ENCODE results near the gene TMCC2.

The TMCC2 gene

DNA sequence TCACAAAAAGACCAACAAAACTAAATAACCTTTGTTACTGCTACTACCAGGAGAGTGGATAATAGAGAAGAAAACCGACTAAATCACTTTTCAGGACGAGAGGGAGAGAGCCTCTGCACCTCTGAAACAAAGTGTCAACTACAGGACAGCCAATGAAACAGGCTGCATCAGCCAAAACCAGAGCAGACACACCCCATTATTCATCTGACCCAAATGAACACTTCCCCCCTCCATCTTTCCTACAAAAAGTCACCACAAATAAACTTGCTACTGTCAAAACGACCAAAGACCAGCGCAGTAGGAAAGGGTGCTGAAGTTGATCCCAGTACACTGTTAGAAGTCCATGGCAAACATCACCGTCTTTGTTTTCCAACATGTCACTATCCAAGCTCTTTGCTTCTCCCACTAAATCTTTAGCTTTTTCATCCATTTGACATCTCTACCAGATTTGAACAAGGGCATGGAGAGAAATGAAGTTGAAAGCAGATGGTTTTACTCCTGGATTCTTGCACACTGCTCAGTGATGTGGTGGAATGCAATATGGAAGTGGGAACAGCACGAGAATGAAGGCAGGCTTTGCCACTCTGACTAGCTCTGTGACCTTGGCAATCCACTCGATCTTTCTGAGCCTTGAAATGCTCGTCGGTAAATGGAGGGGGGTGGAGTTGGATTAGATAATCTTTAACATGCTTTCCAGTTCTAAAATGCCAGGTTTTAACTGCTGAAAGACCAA lies 36.7 kb upstream of the TMCC2 start:
- TF ChIP-seq POLR2AphosphoS5 (IDR thresholded peaks at IDR 0.05; ENCODE audit: low read depth, low read length) (no peak), FOXP2 (optimal IDR thresholded peaks at IDR 0.05; ENCODE audit: borderline replicate concordance, extremely low read depth, extremely low read length, insufficient read depth) (no peak), SIN3A (IDR thresholded peaks at IDR 0.05; ENCODE audit: borderline replicate concordance, insufficient read depth, low read length) (no peak), TAF1 (IDR thresholded peaks at IDR 0.05; ENCODE audit: borderline replicate concordance, insufficient read depth, low read length) (no peak)
- TF ChIP-seq, protein P1, sequence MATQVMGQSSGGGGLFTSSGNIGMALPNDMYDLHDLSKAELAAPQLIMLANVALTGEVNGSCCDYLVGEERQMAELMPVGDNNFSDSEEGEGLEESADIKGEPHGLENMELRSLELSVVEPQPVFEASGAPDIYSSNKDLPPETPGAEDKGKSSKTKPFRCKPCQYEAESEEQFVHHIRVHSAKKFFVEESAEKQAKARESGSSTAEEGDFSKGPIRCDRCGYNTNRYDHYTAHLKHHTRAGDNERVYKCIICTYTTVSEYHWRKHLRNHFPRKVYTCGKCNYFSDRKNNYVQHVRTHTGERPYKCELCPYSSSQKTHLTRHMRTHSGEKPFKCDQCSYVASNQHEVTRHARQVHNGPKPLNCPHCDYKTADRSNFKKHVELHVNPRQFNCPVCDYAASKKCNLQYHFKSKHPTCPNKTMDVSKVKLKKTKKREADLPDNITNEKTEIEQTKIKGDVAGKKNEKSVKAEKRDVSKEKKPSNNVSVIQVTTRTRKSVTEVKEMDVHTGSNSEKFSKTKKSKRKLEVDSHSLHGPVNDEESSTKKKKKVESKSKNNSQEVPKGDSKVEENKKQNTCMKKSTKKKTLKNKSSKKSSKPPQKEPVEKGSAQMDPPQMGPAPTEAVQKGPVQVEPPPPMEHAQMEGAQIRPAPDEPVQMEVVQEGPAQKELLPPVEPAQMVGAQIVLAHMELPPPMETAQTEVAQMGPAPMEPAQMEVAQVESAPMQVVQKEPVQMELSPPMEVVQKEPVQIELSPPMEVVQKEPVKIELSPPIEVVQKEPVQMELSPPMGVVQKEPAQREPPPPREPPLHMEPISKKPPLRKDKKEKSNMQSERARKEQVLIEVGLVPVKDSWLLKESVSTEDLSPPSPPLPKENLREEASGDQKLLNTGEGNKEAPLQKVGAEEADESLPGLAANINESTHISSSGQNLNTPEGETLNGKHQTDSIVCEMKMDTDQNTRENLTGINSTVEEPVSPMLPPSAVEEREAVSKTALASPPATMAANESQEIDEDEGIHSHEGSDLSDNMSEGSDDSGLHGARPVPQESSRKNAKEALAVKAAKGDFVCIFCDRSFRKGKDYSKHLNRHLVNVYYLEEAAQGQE (IDR thresholded peaks at IDR 0.05; ENCODE audit: insufficient read depth in 1 of 2, low read depth in 2 of 2, low read length in 2 of 2), result no peak

DNA sequence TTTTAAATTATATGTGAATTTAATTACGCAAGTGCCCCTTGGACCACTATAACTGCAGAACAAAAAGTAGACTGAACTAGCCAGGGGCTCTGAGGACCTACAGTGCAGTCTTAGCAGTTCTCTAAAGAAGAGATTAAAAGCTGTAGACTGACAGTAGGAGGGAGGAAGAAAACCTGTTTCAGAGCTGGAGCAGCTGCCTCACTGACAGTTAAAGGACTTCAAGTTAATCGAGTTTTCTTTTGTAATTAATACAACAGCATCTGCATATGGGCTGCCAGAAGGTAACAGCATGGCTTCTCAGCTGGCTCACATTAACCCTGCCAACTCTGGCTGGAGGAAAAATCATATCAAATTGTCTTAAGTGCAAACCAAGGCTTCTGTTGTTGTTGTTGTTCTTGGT lies 36.1 kb upstream of the TMCC2 start:
- TF ChIP-seq POLR2AphosphoS5 (IDR thresholded peaks at IDR 0.05; ENCODE audit: low read depth, low read length), result no peak
- TF ChIP-seq TAF1 (IDR thresholded peaks at IDR 0.05; ENCODE audit: borderline replicate concordance, insufficient read depth, low read length), result no peak
- TF ChIP-seq, protein P1 (IDR thresholded peaks at IDR 0.05; ENCODE audit: insufficient read depth in 1 of 2, low read depth in 2 of 2, low read length in 2 of 2), result no peak
- TF ChIP-seq SIN3A (IDR thresholded peaks at IDR 0.05; ENCODE audit: borderline replicate concordance, insufficient read depth, low read length), result no peak
- TF ChIP-seq FOXP2 (optimal IDR thresholded peaks at IDR 0.05; ENCODE audit: borderline replicate concordance, extremely low read depth, extremely low read length, insufficient read depth), result no peak

DNA sequence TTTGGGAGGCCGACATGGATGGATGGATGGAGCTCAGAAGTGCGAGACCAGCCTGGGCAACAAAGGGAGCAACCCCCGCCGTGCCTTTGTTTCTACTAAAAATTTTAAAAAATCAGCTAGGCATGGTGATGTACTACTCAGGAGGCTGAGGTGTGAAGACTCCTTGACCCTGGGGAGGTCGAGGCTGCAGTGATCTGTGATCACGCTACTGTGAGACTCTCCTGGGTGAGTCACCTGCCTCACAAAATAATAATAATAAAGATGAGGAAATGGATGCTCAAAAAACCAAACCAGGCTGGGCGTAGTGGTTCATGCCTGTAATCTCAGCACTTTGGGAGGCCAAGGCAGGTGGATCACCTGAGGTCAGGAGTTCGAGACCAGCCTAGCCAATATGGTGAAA lies 35.5 kb upstream of the TMCC2 start:
- TF ChIP-seq SIN3A (IDR thresholded peaks at IDR 0.05; ENCODE audit: borderline replicate concordance, insufficient read depth, low read length) (no peak), POLR2AphosphoS5 (IDR thresholded peaks at IDR 0.05; ENCODE audit: low read depth, low read length) (no peak), FOXP2 (optimal IDR thresholded peaks at IDR 0.05; ENCODE audit: borderline replicate concordance, extremely low read depth, extremely low read length, insufficient read depth) (no peak)
- TF ChIP-seq, protein P1 (IDR thresholded peaks at IDR 0.05; ENCODE audit: insufficient read depth in 1 of 2, low read depth in 2 of 2, low read length in 2 of 2), result no peak

DNA sequence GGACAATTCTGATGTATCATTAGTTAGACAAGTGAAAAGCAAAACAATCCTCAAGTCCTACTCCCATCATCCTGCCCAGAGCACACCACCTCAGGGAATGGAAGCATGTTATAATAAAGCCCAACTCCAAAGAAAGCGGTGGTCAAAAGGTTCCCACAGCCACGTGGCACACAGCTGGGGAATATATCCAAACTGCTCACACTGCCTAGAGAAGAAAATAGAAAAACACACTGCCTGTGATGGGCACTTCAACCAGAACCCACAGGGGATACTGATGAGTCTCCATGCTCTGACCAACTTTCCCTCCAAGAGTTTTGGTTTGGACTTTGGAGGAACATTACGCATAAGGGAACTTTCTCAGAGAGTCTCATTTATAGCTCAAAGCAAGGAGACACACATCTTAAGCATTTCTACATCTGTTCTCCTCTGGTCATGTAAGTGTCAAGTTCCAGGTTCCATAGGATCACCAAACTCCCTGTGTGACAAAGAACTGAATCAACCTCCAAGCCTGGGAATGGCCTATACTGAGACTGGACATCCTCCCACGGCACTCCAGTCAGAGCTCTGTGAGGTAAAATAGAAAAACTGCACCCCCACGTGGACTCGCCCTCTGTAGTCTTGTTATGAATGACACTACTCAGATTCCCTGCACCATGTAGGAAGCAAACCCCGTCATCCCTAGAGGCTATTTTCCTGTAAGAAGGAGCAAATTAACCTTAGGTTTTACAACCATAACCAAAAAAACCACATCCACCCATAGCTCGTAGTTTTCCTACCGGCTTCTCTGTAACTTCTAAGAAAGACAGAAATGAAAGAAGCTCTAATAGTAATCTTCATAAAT lies 28.4 kb upstream of the TMCC2 start:
- TF ChIP-seq FOXP2 (optimal IDR thresholded peaks at IDR 0.05; ENCODE audit: borderline replicate concordance, extremely low read depth, extremely low read length, insufficient read depth) (no peak), TAF1 (IDR thresholded peaks at IDR 0.05; ENCODE audit: borderline replicate concordance, insufficient read depth, low read length) (no peak), SIN3A (IDR thresholded peaks at IDR 0.05; ENCODE audit: borderline replicate concordance, insufficient read depth, low read length) (no peak), POLR2AphosphoS5 (IDR thresholded peaks at IDR 0.05; ENCODE audit: low read depth, low read length) (no peak)
- TF ChIP-seq, protein P1 (IDR thresholded peaks at IDR 0.05; ENCODE audit: insufficient read depth in 1 of 2, low read depth in 2 of 2, low read length in 2 of 2), result no peak
